Trophoblast cell (in vitro differentiated cells and primary cell): ENCODE results near the gene GSG1L.

ENCODE experiments used
- DNase-seq, 2 donors: peaks; one replicate each; pipeline ENCODE4 v3.0.0-alpha.2; 2016
- H2AFZ ChIP-seq: 2 replicates; pipeline ENCODE4 v1.6.1; 2013; ENCODE audit warnings: low read length, moderate library complexity, mild to moderate bottlenecking; ENCODE audit not compliant: insufficient read depth, poor library complexity
- H2AK5ac ChIP-seq: 2 replicates; pipeline ENCODE4 v1.6.1; 2013; ENCODE audit warnings: mild to moderate bottlenecking, low read length
- H2BK120ac ChIP-seq: 2 replicates; pipeline ENCODE4 v1.6.1; 2013; ENCODE audit warnings: low read length, mild to moderate bottlenecking, moderate library complexity; ENCODE audit not compliant: insufficient read depth, poor library complexity
- H2BK12ac ChIP-seq: 2 replicates; pipeline ENCODE4 v1.6.1; 2013; ENCODE audit warnings: mild to moderate bottlenecking, low read length, moderate library complexity
- H2BK5ac ChIP-seq: 2 replicates; pipeline ENCODE4 v1.6.1; 2013; ENCODE audit warnings: low read length, low read depth, moderate library complexity, mild to moderate bottlenecking; ENCODE audit not compliant: poor library complexity
- H3K14ac ChIP-seq: 2 replicates; pipeline ENCODE4 v1.6.1; 2013; ENCODE audit warnings: mild to moderate bottlenecking, low read length
- H3K18ac ChIP-seq: 2 replicates; pipeline ENCODE4 v1.6.1; 2013; ENCODE audit warnings: mild to moderate bottlenecking, low read length
- H3K23ac ChIP-seq: 2 replicates; pipeline ENCODE4 v1.6.1; 2013; ENCODE audit warnings: low read length
- H3K27ac ChIP-seq: 2 replicates; pipeline ENCODE4 v1.5.1; 2013; ENCODE audit warnings: low read depth, mild to moderate bottlenecking, inconsistent platforms, low read length, moderate library complexity
- H3K27me3 ChIP-seq: 2 replicates; pipeline ENCODE4 v1.6.1; 2013; ENCODE audit warnings: inconsistent platforms, mild to moderate bottlenecking, low read length, moderate library complexity; ENCODE audit not compliant: insufficient read depth
- H3K36me3 ChIP-seq, 2 experiments: 1 replicate in 1 of 2; 2 replicates in 1 of 2; pipeline ENCODE4 v1.6.1; 2013; ENCODE audit warnings: low read length in 2 of 2, mild to moderate bottlenecking in 2 of 2, moderate library complexity in 1 of 2; ENCODE audit not compliant: insufficient read depth in 2 of 2, control insufficient read depth in 1 of 2
- H3K4ac ChIP-seq: 2 replicates; pipeline ENCODE4 v1.6.1; 2013; ENCODE audit warnings: low read depth, mild to moderate bottlenecking, low read length, moderate library complexity
- H3K4me1 ChIP-seq, 2 experiments: 1 replicate in 1 of 2; 2 replicates in 1 of 2; pipeline ENCODE4 v1.6.1; 2013; ENCODE audit warnings: low read length in 2 of 2, mild to moderate bottlenecking in 2 of 2, moderate library complexity in 1 of 2; ENCODE audit not compliant: insufficient read depth in 2 of 2, control insufficient read depth in 1 of 2
- H3K4me2 ChIP-seq: 2 replicates; pipeline ENCODE4 v1.6.1; 2013; ENCODE audit warnings: inconsistent platforms, mild to moderate bottlenecking, low read length, moderate library complexity
- H3K4me3 ChIP-seq: 2 replicates; pipeline ENCODE4 v1.5.1; 2013; ENCODE audit warnings: mild to moderate bottlenecking, low read depth, low read length, inconsistent platforms
- H3K79me1 ChIP-seq: one replicate; pipeline ENCODE4 v1.6.1; 2013; ENCODE audit warnings: low read length
- H3K79me2 ChIP-seq: 2 replicates; pipeline ENCODE4 v1.6.1; 2013; ENCODE audit warnings: low read length, mild to moderate bottlenecking; ENCODE audit not compliant: control insufficient read depth, insufficient read depth, poor library complexity
- H3K9ac ChIP-seq: 2 replicates; pipeline ENCODE4 v1.6.1; 2013; ENCODE audit warnings: mild to moderate bottlenecking, low read length
- H3K9me3 ChIP-seq: 2 replicates; pipeline ENCODE4 v1.6.1; 2013; ENCODE audit warnings: low read depth, mild to moderate bottlenecking, control low read depth, inconsistent platforms, low read length; ENCODE audit not compliant: insufficient read depth
- H4K12ac ChIP-seq: 2 replicates; pipeline ENCODE4 v1.6.1; 2013; ENCODE audit warnings: low read depth, mild to moderate bottlenecking, low read length, moderate library complexity
- H4K8ac ChIP-seq: 2 replicates; pipeline ENCODE4 v1.6.1; 2013; ENCODE audit warnings: low read depth, mild to moderate bottlenecking, low read length, moderate library complexity
- H4K91ac ChIP-seq: one replicate; pipeline ENCODE4 v1.6.1; 2013; ENCODE audit warnings: low read depth, mild to moderate bottlenecking, low read length, moderate library complexity
- WGBS: extraction: QIAGEN DNeasy Blood & Tissue Kit; methylation state at CpG from one replicate; pipeline ENCODE4 v1.1.7; 2013; ENCODE audit warnings: missing lambda C conversion rate; ENCODE audit not compliant: insufficient read length, insufficient coverage; ENCODE audit errors: extremely low coverage; 5-methylcytosine and 5-hydroxymethylcytosine counted together

The GSG1L gene

DNA sequence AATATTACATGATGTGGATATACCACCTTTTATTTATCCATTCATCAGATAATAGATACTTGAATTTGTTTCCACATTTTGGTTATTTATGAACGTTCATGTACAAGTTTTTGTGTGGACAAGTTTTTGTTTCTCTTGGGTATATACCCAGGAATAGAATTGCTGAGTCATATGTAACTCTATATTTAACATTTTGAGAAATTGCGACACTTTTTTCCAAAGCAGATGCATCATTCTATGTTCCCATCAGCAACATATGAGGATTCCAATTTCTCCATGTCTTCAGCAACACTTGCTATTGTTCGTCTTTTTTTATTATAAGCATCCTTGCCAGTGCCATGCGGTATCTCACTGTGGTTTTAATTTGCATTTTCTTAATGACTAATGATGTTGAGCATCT lies 93.9 kb downstream of the GSG1L start:
- H3K9me3 ChIP-seq: no peaks in the 10 kb centered on the region
- no peak overlapping the region for H3K4me3 ChIP-seq
- no peaks in the 10 kb centered on the region for H3K36me3 ChIP-seq
- no peak overlapping the region for H4K8ac ChIP-seq
- no peak overlapping the region for H4K12ac ChIP-seq
- H3K27me3 ChIP-seq: no peaks in the 10 kb centered on the region
- H3K18ac ChIP-seq: no peak overlapping the region
- no peak overlapping the region for H2BK120ac ChIP-seq
- H2BK5ac ChIP-seq: no peak overlapping the region
- H2AFZ ChIP-seq: no peak overlapping the region
- H3K4me2 ChIP-seq: no peak overlapping the region
- no peaks in the 10 kb centered on the region for H3K79me2 ChIP-seq
- H3K9ac ChIP-seq: no peak overlapping the region
- H3K27ac ChIP-seq: no peak overlapping the region
- no peaks in the 10 kb centered on the region for H3K4me1 ChIP-seq
- H4K91ac ChIP-seq: no peak overlapping the region
- H3K14ac ChIP-seq: no peak overlapping the region
- DNase-seq: no peak
- no peaks in the 10 kb centered on the region for H3K79me1 ChIP-seq
- no peak overlapping the region for H2BK12ac ChIP-seq
- no peak overlapping the region for H2AK5ac ChIP-seq
- WGBS: no CpG with 5 or more reads among the region's 4 CpGs
- H3K4ac ChIP-seq: no peak overlapping the region
- no peak overlapping the region for H3K23ac ChIP-seq

DNA sequence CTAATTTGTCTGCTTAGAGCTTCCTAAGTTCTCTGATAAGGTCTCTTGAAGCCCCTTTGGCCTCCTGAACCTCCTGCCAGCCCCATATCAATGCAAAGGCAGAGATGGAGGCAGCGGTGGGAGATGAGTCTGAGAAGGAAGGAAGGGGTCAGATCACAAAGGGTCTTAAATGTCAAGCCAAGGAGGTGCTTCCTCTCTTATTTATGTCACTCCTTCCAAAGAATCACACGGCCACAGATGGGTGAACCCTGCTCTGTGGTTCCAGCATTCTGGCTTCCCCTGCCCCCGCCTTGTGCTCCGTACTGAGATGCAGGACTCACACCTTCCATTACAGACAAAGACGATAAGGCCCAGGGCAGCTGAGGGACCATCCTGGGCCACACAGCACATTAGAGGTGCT lies 96.3 kb downstream of the GSG1L start:
- no CpG with 5 or more reads among the region's 5 CpGs for WGBS
- no peak overlapping the region for H3K18ac ChIP-seq
- no peaks in the 10 kb centered on the region for H3K79me2 ChIP-seq
- no peak overlapping the region for H4K91ac ChIP-seq
- H2BK5ac ChIP-seq: no peak overlapping the region
- H3K14ac ChIP-seq: no peak overlapping the region
- no peak overlapping the region for H3K4ac ChIP-seq
- H3K36me3 ChIP-seq: no peaks in the 10 kb centered on the region
- peaks cover 2% of the 10 kb centered on the region for H3K9me3 ChIP-seq
- H3K27me3 ChIP-seq: no peaks in the 10 kb centered on the region
- H2AK5ac ChIP-seq: no peak overlapping the region
- H3K4me2 ChIP-seq: no peak overlapping the region
- no peaks in the 10 kb centered on the region for H3K4me1 ChIP-seq
- no peak overlapping the region for H4K12ac ChIP-seq
- H2AFZ ChIP-seq: no peak overlapping the region
- no peak overlapping the region for H2BK12ac ChIP-seq
- H3K9ac ChIP-seq: no peak overlapping the region
- H3K27ac ChIP-seq: no peak overlapping the region
- H4K8ac ChIP-seq: no peak overlapping the region
- no peaks in the 10 kb centered on the region for H3K79me1 ChIP-seq
- H3K23ac ChIP-seq: no peak overlapping the region
- no peak overlapping the region for H2BK120ac ChIP-seq
- no peak overlapping the region for H3K4me3 ChIP-seq
- DNase-seq: no peak

DNA sequence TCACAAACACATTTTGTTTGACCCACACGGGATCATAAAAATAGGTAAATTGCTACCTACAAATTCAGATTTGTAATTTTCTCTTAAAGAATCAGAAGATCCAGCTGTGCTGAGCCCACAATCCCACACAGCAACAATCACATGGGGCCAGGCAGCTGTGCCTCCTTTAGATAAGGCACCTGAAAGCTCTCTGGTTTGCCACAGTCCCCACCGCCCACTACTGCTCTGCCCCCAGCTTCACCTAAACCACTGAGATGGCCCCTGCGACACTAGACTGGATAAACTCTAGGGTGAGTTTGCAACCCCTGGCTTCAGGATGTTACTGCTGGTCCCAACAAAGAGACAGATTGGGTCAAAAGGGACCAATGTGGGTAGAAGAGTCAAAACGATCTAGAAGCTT lies 96.8 kb downstream of the GSG1L start:
- H3K23ac ChIP-seq: no peak overlapping the region
- no peak overlapping the region for H3K18ac ChIP-seq
- no peaks in the 10 kb centered on the region for H3K79me2 ChIP-seq
- H3K79me1 ChIP-seq: no peaks in the 10 kb centered on the region
- no peak overlapping the region for H3K4ac ChIP-seq
- WGBS: no CpG with 5 or more reads among the region's 4 CpGs
- H2BK12ac ChIP-seq: no peak overlapping the region
- H2AK5ac ChIP-seq: no peak overlapping the region
- H2BK5ac ChIP-seq: no peak overlapping the region
- H3K27me3 ChIP-seq: no peaks in the 10 kb centered on the region
- DNase-seq: no peak
- H3K4me2 ChIP-seq: no peak overlapping the region
- no peak overlapping the region for H2AFZ ChIP-seq
- H4K91ac ChIP-seq: no peak overlapping the region
- no peak overlapping the region for H3K27ac ChIP-seq
- H3K9me3 ChIP-seq: peaks cover 5% of the 10 kb centered on the region
- H2BK120ac ChIP-seq: no peak overlapping the region
- H4K8ac ChIP-seq: no peak overlapping the region
- no peak overlapping the region for H3K14ac ChIP-seq
- no peak overlapping the region for H3K9ac ChIP-seq
- no peak overlapping the region for H3K4me3 ChIP-seq
- H4K12ac ChIP-seq: no peak overlapping the region
- H3K4me1 ChIP-seq: no peaks in the 10 kb centered on the region
- no peaks in the 10 kb centered on the region for H3K36me3 ChIP-seq

DNA sequence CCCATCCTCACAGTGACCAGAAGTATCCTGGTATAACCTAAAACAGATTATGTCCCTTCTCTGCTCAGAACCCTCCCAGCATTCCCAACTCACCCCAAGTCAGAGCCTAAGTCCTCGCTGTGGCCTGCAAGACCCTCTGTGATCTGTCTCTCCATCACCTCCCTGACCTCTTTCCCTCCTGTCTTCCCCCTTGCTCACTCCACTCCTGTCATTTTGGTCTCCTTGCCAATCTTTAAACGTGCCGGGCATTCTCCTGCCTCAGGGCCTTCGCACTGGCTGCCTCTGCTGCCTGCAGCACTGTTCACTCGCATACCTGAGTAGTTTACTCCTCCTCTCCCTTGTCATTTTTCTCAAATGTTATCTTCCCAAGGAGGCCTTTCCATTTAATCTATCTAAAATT lies 97.7 kb downstream of the GSG1L start:
- Histone ChIP-seq H3K14ac (no peak overlapping the region), H3K36me3 (no peaks in the 10 kb centered on the region), H3K79me2 (no peaks in the 10 kb centered on the region), H3K79me1 (no peaks in the 10 kb centered on the region), H3K4me1 (no peaks in the 10 kb centered on the region), H3K9ac (no peak overlapping the region), H3K18ac (no peak overlapping the region), H3K4me3 (no peak overlapping the region), H2BK120ac (no peak overlapping the region), H3K9me3 (peaks cover 8% of the 10 kb centered on the region), H3K4ac (no peak overlapping the region), H3K27me3 (no peaks in the 10 kb centered on the region), H4K12ac (no peak overlapping the region), H3K27ac (no peak overlapping the region), H2BK5ac (no peak overlapping the region), H2BK12ac (no peak overlapping the region), H2AK5ac (no peak overlapping the region), H3K4me2 (no peak overlapping the region), H4K91ac (no peak overlapping the region), H2AFZ (no peak overlapping the region), H4K8ac (no peak overlapping the region), H3K23ac (no peak overlapping the region)
- DNase-seq: peak; percentile 55 to 58
- WGBS: no CpG with 5 or more reads among the region's 5 CpGs
